ENCODE measurements around the gene BTBD19. TPM values are rescaled to one million over a fixed set of nuclear protein-coding genes. Genes with fewer than 3 reads are reported as not detected.

Gene BTBD19
- total and polyA plus RNA-seq, 9 of the 15 experiments (the other 6 are each of a cell fraction or from before 2014, with no cell fraction given): 0.22 to 2.0 (median 0.95) TPM

- peak; percentile 70 for TF ChIP-seq PRDM10 (IDR thresholded peaks at IDR 0.05; ENCODE audit: partially characterized antibody)
- TF ChIP-seq SMAD1 (IDR thresholded peaks at IDR 0.05; ENCODE audit: low read depth, low read length, partially characterized antibody): no peak
- no peak for TF ChIP-seq ZBTB49 (CRISPR knock-in tag; IDR thresholded peaks at IDR 0.05; ENCODE audit: borderline replicate concordance)
- TF ChIP-seq, protein P1, sequence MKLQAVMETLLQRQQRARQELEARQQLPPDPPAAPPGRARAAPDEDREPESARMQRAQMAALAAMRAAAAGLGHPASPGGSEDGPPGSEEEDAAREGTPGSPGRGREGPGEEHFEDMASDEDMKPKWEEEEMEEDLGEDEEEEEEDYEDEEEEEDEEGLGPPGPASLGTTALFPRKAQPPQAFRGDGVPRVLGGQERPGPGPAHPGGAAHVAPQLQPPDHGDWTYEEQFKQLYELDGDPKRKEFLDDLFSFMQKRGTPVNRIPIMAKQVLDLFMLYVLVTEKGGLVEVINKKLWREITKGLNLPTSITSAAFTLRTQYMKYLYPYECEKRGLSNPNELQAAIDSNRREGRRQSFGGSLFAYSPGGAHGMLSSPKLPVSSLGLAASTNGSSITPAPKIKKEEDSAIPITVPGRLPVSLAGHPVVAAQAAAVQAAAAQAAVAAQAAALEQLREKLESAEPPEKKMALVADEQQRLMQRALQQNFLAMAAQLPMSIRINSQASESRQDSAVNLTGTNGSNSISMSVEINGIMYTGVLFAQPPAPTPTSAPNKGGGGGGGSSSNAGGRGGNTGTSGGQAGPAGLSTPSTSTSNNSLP (IDR thresholded peaks at IDR 0.05; ENCODE audit: borderline replicate concordance, low read depth, low read length): no peak
- TF ChIP-seq ZNF217 (CRISPR knock-in tag; IDR thresholded peaks at IDR 0.05): no peak
- TF ChIP-seq MED1 (CRISPR knock-in tag; IDR thresholded peaks at IDR 0.05; ENCODE audit: borderline replicate concordance): no peak
- no peak; the same call in 1 of the 2 replicates for TF ChIP-seq TFE3 (CRISPR knock-in tag; IDR thresholded peaks at IDR 0.05)
- TF ChIP-seq TCF7L2 (IDR thresholded peaks at IDR 0.05; ENCODE audit: low read depth, low read length): no peak
- TF ChIP-seq TCF7 (IDR thresholded peaks at IDR 0.05; ENCODE audit: borderline replicate concordance): no peak; the same call in 1 of the 2 replicates
- TF ChIP-seq USF2 (CRISPR knock-in tag; IDR thresholded peaks at IDR 0.05): no peak
- no peak for TF ChIP-seq RBM39 (optimal IDR thresholded peaks at IDR 0.05; ENCODE audit: low read depth, low read length)
- TF ChIP-seq SPI1 (IDR thresholded peaks at IDR 0.05; ENCODE audit: borderline replicate concordance, low read depth, low read length): no peak
- TF ChIP-seq MEIS2 (IDR thresholded peaks at IDR 0.05; ENCODE audit: partially characterized antibody): no peak
- TF ChIP-seq ARID2 (IDR thresholded peaks at IDR 0.05): no peak
Measured at GRCh38 chr1:44808063-44808937, at the start of gene BTBD19 (continued).

Data from K562 (cell line).